HG03025 (cell line): ENCODE measurements around the gene GJB5.

ENCODE experiments used
- ATAC-seq: cut with Tn5 transposase; IDR thresholded peaks from one replicate; pipeline ENCODE4 v1.9.1; 2021; ENCODE audit warnings: mild to moderate bottlenecking, moderate library complexity; ENCODE audit not compliant: unreplicated experiment, low FRiP score

The GJB5 gene

GRCh38 chr1:34792868-34793727 is 38.3 kb downstream of the GJB5 start, which contains the start of gene GJA4:
GJA4 (plus strand) TSS chr1:34792999; CDS start chr1:34794214, 1,215 bp downstream.
- no peak for ATAC-seq

DNA sequence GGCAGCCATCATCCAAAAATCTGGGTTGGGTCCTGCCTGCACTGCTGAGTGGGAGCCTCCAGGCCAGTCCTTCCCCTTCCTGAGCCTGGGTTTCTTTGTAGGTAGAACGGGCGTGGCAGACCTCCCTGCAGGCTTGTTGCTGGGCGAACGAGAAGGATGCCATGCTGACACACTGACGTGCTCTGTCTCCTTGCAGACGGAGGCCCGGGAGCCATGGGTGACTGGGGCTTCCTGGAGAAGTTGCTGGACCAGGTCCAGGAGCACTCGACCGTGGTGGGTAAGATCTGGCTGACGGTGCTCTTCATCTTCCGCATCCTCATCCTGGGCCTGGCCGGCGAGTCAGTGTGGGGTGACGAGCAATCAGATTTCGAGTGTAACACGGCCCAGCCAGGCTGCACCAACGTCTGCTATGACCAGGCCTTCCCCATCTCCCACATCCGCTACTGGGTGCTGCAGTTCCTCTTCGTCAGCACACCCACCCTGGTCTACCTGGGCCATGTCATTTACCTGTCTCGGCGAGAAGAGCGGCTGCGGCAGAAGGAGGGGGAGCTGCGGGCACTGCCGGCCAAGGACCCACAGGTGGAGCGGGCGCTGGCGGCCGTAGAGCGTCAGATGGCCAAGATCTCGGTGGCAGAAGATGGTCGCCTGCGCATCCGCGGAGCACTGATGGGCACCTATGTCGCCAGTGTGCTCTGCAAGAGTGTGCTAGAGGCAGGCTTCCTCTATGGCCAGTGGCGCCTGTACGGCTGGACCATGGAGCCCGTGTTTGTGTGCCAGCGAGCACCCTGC is 39.3 kb downstream of the GJB5 start:
- no peak for ATAC-seq

DNA sequence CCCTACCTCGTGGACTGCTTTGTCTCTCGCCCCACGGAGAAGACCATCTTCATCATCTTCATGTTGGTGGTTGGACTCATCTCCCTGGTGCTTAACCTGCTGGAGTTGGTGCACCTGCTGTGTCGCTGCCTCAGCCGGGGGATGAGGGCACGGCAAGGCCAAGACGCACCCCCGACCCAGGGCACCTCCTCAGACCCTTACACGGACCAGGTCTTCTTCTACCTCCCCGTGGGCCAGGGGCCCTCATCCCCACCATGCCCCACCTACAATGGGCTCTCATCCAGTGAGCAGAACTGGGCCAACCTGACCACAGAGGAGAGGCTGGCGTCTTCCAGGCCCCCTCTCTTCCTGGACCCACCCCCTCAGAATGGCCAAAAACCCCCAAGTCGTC is 39.9 kb downstream of the GJB5 start:
- no peak for ATAC-seq

DNA sequence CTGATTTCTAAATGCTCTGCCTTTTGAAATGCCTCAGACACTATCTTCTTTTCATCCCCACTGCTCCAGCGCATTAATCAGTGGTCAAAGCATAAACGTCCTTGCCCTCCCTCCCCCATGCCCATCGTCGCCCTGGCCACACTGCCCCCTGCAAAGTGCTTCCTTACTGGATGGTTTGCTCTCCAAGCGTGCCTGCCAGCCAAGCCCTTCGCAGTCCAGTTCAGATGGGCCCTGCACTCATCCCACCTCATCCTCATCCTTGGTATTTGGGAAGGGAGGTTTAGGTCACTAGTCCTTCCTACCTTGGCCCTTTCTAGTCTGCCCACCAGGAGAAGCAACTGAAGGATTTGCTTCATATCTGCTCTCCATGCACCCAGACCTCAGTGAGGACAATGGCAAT is 41.1 kb downstream of the GJB5 start:
- ATAC-seq, result no peak

GRCh38 chr1:34796990-34797389 is 42.1 kb downstream of the GJB5 start:
- ATAC-seq, result no peak

- ATAC-seq, result no peak
These were observed 45.4 kb downstream of the GJB5 start for GRCh38 chr1:34800214-34800613.

DNA sequence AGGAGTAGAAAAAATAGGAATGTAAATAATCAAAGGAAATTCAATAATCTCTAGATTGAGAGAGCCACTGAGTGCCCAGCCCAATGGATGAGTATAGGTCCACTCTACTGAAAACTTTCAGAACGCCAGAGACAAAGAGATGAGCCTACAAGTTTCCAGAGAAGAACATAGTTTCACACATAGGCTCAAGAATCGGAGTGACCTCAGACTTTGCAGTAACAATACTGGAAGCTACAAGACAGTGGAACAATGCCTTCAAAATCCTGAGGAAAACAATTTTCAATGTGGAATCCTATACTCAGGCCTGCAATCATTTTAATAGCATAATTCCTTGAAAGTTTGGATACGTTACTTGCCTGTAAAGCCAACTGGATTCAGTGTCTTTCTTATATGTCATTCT is 48.9 kb downstream of the GJB5 start:
- no peak for ATAC-seq

DNA sequence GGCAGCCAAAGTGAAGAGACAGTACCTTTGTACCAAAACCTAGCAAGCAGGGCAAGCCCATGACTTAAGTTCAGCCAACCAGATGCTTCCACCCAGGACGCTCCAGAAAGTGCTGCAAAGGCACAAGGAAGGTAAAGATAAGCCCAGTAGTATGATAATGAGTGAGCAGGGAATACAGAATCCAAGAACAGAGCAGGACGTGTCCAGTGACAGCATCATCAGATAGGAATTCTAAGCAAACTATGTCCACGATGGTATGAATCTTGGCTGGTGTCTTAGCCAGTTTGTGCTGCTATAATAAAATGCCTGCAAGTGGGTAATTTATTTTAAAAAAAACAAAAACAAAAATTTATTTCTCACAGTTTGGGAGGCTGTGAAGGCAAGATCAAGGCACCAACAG is 51.5 kb downstream of the GJB5 start:
- no peak for ATAC-seq
